ENCODE results near the gene CTRB1.

GRCh38 chr16:75229172-75230031 lies 10.6 kb downstream of the CTRB1 start:
- TF ChIP-seq CTCF (IDR thresholded peaks at IDR 0.05; ENCODE audit: low read length), result no peak
- TF ChIP-seq EZH2 (IDR thresholded peaks at IDR 0.05; ENCODE audit: borderline replicate concordance, low read length), result no peak
